Transverse colon (tissue), 3 donors: ENCODE measurements around the gene BTNL3.
"Not testable (repeated sequence)": the region's sequence is repeated elsewhere in the genome, so short reads cannot be mapped to it uniquely, and the experiment has no call there.

Source experiments
- POLR2A ChIP-seq: fragments of 450-650 bp; IDR thresholded peaks from one replicate; pipeline ENCODE4 v1.6.1; 2016; ENCODE audit warnings: antibody characterized with exemption, mild to moderate bottlenecking, moderate library complexity
- TF ChIP-seq, protein P1 (sequence below), 5 experiments: fragments of 200-600 bp in 3 of 5; fragments of 450-650 bp in 2 of 5; sonication (generic) in 3 of 5; IDR thresholded peaks; 1 replicate in 2 of 5; 2 replicates in 3 of 5; pipeline ENCODE4 v1.5.1; 2016 to 2017; ENCODE audit warnings: antibody characterized with exemption in 5 of 5, inconsistent platforms in 3 of 5, mild to moderate bottlenecking in 2 of 5, moderate library complexity in 1 of 5

GRCh38 chr5:181017448-181017847 lies 28.8 kb downstream of the BTNL3 start:
- TF ChIP-seq, protein P1, sequence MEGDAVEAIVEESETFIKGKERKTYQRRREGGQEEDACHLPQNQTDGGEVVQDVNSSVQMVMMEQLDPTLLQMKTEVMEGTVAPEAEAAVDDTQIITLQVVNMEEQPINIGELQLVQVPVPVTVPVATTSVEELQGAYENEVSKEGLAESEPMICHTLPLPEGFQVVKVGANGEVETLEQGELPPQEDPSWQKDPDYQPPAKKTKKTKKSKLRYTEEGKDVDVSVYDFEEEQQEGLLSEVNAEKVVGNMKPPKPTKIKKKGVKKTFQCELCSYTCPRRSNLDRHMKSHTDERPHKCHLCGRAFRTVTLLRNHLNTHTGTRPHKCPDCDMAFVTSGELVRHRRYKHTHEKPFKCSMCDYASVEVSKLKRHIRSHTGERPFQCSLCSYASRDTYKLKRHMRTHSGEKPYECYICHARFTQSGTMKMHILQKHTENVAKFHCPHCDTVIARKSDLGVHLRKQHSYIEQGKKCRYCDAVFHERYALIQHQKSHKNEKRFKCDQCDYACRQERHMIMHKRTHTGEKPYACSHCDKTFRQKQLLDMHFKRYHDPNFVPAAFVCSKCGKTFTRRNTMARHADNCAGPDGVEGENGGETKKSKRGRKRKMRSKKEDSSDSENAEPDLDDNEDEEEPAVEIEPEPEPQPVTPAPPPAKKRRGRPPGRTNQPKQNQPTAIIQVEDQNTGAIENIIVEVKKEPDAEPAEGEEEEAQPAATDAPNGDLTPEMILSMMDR (IDR thresholded peaks at IDR 0.05), result not testable (repeated sequence)
- not testable (repeated sequence) for TF ChIP-seq POLR2A
